Measurements from ENCODE around the gene CFAP54. TPM values are rescaled to one million over a fixed set of nuclear protein-coding genes. Genes with fewer than 3 reads are reported as not detected.

CFAP54 gene
- total RNA-seq, 6 donors from 2014 or later = 0.66 to 48.8 (median 7.4) TPM

DNA sequence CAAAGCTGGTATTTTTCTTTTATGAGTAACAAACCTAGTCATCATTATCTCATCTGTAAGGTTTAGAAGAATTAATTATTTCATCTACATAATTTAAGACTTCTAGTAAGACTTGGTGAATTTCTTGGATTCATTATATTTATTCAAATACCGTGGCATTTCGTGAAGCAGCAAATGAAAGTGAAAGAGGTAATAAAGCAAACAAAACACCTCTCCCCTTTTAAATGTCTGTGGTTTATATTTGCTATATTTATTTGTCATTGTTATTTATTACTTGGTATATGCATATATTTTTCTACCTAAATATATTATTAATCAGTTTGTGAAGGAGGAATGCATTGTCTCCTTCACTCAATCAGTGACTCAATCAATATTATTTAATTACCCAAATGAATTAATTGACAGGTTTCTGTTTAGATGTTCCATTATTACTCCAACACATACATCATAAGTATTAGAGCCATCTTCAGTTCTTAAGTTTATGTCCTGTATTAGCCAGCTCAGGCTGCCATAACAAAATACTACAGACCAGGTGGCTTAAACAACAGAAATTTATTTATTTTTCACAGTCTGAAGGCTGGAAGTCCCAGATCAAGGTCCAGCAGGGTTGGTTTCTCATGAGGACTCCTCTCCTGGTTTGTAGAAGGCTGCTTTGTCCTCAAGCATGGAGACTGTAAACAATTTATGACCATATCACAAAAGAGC lies 6.6 kb downstream of the CFAP54 start:
- 38 to 40% methylated on average over 2 of the region's 2 CpGs for WGBS, 2 donors
- Histone ChIP-seq H3K27me3 (no peaks in the 10 kb centered on the region), H3K9me3 (no peaks in the 10 kb centered on the region), H3K36me3 (no peaks in the 10 kb centered on the region), H3K4me1 (peaks cover 0 to 11% (median 4%) of the 10 kb centered on the region in 4 donors), H3K27ac (no peak overlapping the region), H3K4me3 (no peak overlapping the region)
- DNase-seq (no peak), ATAC-seq (ENCODE audit: low FRiP score in 2 of 2) (no peak)
- TF ChIP-seq POLR2AphosphoS5 (IDR thresholded peaks at IDR 0.05) (no peak), EP300 (IDR thresholded peaks at IDR 0.05) (no peak), POLR2A (IDR thresholded peaks at IDR 0.05) (no peak)
- TF ChIP-seq, protein P1, sequence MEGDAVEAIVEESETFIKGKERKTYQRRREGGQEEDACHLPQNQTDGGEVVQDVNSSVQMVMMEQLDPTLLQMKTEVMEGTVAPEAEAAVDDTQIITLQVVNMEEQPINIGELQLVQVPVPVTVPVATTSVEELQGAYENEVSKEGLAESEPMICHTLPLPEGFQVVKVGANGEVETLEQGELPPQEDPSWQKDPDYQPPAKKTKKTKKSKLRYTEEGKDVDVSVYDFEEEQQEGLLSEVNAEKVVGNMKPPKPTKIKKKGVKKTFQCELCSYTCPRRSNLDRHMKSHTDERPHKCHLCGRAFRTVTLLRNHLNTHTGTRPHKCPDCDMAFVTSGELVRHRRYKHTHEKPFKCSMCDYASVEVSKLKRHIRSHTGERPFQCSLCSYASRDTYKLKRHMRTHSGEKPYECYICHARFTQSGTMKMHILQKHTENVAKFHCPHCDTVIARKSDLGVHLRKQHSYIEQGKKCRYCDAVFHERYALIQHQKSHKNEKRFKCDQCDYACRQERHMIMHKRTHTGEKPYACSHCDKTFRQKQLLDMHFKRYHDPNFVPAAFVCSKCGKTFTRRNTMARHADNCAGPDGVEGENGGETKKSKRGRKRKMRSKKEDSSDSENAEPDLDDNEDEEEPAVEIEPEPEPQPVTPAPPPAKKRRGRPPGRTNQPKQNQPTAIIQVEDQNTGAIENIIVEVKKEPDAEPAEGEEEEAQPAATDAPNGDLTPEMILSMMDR (IDR thresholded peaks at IDR 0.05) = no peak

DNA sequence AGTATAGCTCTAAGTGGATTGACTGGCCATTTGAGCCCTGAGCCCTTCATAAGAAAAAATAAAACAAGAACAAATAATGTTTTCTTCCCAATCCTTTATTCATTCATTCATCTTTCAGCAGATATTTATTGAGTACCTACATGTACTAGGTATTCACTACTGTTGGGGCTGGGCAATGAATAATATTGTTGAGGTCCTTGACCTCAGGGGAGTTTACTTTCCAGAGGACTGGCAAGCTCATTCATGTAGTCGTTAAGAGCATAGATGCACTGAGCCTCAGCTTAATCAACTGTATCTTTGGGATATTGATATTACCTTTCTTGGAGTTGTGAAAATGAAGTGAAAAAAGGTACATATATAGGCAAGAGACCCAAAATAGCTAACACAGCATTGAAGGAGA lies 7.6 kb downstream of the CFAP54 start:
- no peak overlapping the region for H3K4me3 ChIP-seq
- TF ChIP-seq POLR2A (IDR thresholded peaks at IDR 0.05) = no peak
- TF ChIP-seq, protein P1 (IDR thresholded peaks at IDR 0.05) = no peak
- no peak for TF ChIP-seq POLR2AphosphoS5 (IDR thresholded peaks at IDR 0.05)
- TF ChIP-seq EP300 (IDR thresholded peaks at IDR 0.05) = no peak
- peaks cover 5 to 18% (median 13%) of the 10 kb centered on the region in 4 donors for H3K4me1 ChIP-seq
- 82 to 85% methylated on average over 1 of the region's 1 CpG for WGBS, 2 donors
- no peaks in the 10 kb centered on the region for H3K9me3 ChIP-seq
- no peaks in the 10 kb centered on the region for H3K36me3 ChIP-seq
- no peak overlapping the region for H3K27ac ChIP-seq
- no peaks in the 10 kb centered on the region for H3K27me3 ChIP-seq
- ATAC-seq (ENCODE audit: low FRiP score in 2 of 2) (no peak), DNase-seq (no peak)

DNA sequence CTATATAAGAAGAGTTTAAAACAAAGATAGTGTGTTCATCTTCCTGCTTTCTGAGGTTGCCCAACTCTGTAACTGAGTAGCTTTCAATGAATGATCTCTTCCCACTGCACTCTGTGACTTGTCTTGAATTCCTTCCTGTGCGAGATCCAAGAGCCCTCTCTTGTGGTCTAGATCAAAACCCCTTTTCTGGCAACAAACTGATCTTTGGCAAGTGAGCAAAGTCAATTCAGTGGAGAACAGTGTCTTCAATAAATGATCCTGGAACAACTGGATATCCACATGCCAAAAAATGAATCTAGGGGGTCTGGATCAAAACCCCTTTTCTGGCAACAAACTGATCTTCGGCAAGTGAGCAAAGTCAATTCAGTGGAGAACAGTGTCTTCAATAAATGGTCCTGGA lies 8.5 kb downstream of the CFAP54 start:
- no peaks in the 10 kb centered on the region for H3K9me3 ChIP-seq
- no peaks in the 10 kb centered on the region for H3K36me3 ChIP-seq
- 78 to 86% methylated on average over 2 of the region's 2 CpGs for WGBS, 2 donors
- no peak for ATAC-seq (ENCODE audit: low FRiP score in 2 of 2)
- no peak for DNase-seq
- no peaks in the 10 kb centered on the region for H3K27me3 ChIP-seq
- no peak overlapping the region for H3K4me3 ChIP-seq
- TF ChIP-seq EP300 (IDR thresholded peaks at IDR 0.05) (no peak), POLR2A (IDR thresholded peaks at IDR 0.05) (no peak), POLR2AphosphoS5 (IDR thresholded peaks at IDR 0.05) (no peak)
- TF ChIP-seq, protein P1 (IDR thresholded peaks at IDR 0.05) = no peak
- peaks cover 10 to 24% (median 16%) of the 10 kb centered on the region in 4 donors for H3K4me1 ChIP-seq
- no peak overlapping the region for H3K27ac ChIP-seq

DNA sequence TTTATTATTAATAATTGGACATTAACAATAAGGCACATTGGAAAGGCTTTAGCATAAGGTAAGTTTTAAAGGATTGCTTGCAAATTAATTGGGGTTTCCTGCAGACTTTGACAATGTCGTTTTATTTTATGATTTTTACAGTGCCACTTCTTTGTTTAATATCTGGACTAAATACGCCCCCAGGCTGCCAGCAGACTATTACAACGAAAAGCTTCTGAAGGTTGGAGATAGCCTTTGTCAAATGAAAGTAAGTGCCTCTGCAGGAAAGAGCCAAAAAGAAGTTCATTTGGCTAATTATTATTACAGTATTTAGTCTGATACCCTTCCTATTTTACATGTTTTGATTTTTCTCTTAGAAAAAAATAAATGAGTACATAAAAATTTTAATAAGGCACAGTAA lies 11.3 kb downstream of the CFAP54 start:
- Histone ChIP-seq H3K27ac (peak overlapping the region; percentile 70 to 92 (median 82)), H3K9me3 (no peaks in the 10 kb centered on the region), H3K4me1 (peaks cover 11 to 21% (median 16%) of the 10 kb centered on the region in 4 donors), H3K4me3 (no peak overlapping the region), H3K36me3 (no peaks in the 10 kb centered on the region), H3K27me3 (no peaks in the 10 kb centered on the region)
- ATAC-seq (ENCODE audit: low FRiP score in 2 of 2) = no peak
- TF ChIP-seq POLR2AphosphoS5 (IDR thresholded peaks at IDR 0.05) (no peak), EP300 (IDR thresholded peaks at IDR 0.05) (no peak)
- TF ChIP-seq, protein P1 (IDR thresholded peaks at IDR 0.05) = peak in 1 of 6 experiments; percentile 7
- 25 to 31% methylated on average over 3 of the region's 3 CpGs for WGBS, 2 donors
- no peak for DNase-seq

All from upper lobe of left lung (tissue), 6 donors.